Activated naive CD8-positive, alpha-beta T cell treated with anti-CD3 and anti-CD28 coated beads, Interleukin-2, amount 10 ng/mL, durations not matched to agents 7 days and 5 days (primary cell): ENCODE measurements around the gene SKIC2. TPM values are rescaled to one million over a fixed set of nuclear protein-coding genes. Genes with fewer than 3 reads are reported as not detected.
"Not testable (repeated sequence)": the region's sequence is repeated elsewhere in the genome, so short reads cannot be mapped to it uniquely, and the experiment has no call there.

Source experiments
- ATAC-seq: fragments of 150-1000 bp; cut with Tn5 transposase; one replicate; pipeline ENCODE4 v1.10.0; 2021; ENCODE audit warnings: low read depth, moderate library complexity
- POLR2A ChIA-PET: fragments of 350-600 bp; sonication (Branson Sonifier 250); formaldehyde crosslinking; loops from one replicate; lab custom pipeline; 2021; ENCODE audit warnings: antibody characterized with exemption; lab: Charles Lee
- DNase-seq: peaks from one replicate; pipeline ENCODE4 v3.0.0; 2021
- H3K27ac Mint-ChIP-seq: one replicate; pipeline ENCODE4 v1.8.0; 2022; ENCODE audit warnings: mild to moderate bottlenecking, mixed read lengths
- H3K27me3 Mint-ChIP-seq: one replicate; pipeline ENCODE4 v1.8.0; 2022; ENCODE audit warnings: mild to moderate bottlenecking, moderate library complexity, mixed read lengths
- H3K36me3 Mint-ChIP-seq: one replicate; pipeline ENCODE4 v1.8.0; 2021; ENCODE audit warnings: mild to moderate bottlenecking, mixed read lengths
- H3K4me1 Mint-ChIP-seq: one replicate; pipeline ENCODE4 v1.8.0; 2021; ENCODE audit warnings: mixed read lengths
- H3K4me3 Mint-ChIP-seq: one replicate; pipeline ENCODE4 v1.8.0; 2022; ENCODE audit warnings: mild to moderate bottlenecking, moderate library complexity, mixed read lengths
- H3K9me3 Mint-ChIP-seq: one replicate; pipeline ENCODE4 v1.8.0; 2021; ENCODE audit warnings: mixed read lengths
- total RNA-seq, 2 experiments: library from RNA; stranded (reverse); gene quantifications; one replicate each; pipeline ENCODE4 v1.2.3, GENCODE V29; 2021

SKIC2 gene
- 100 to 1,000 TPM; 102 to 112 TPM for total RNA-seq

DNA sequence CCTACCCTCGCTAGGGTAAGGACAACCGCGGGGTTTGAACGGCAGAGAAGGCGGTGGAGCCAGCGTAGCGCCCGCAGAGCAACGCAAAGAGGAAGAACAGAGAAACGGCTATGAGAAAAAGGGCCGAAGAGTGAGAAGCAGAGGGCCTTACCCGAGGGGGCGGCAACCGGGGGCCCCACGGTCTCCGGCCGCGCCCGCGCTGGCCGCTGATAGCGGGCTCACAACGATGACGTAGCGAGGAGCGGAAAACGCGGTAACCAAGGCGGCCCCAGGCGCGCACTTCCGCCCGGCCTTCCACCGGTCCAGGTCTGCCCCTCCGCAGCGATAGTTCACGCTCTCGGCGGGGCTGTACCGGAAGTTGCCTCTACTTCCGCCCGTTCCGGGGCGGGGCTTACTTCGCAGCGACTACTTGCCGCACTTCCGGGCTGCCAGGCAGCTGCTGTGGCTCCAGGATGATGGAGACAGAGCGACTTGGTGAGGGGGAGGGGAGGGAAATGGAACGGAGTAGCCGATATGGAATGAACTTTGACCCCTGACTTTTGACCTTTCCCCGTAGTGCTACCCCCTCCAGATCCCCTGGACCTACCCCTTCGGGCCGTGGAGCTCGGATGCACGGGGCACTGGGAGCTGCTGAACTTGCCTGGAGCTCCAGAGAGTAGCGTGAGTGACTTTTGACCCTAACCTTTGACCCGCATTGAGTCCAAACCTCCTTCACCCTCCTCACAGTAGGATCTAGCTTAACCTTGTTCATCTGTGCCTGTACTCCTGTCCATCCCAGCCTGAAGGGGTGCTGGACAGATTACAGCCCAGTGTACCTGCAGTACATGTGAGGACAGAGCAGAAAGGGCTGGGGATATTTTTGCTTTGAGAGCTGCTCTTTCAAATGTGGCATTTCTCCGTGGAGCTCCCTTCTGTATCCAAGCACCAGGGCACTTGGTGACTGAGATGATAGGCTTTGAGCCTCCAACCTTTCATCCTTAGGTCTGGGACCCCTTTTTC, at the start of gene SKIC2, which contains the start of gene NELFE:
TSS of gene SKIC2 (plus strand) at position 435 of the 999 bp plus-strand sequence. CDS start at position 453, 18 bp downstream.
TSS of gene NELFE (minus strand) at position 231 of the 999 bp plus-strand sequence. CDS start 525 bp downstream, outside the sequence.
- Mint-ChIP-seq H3K36me3 (peaks cover 28% of the 10 kb centered on the region), H3K27me3 (no peaks in the 10 kb centered on the region), H3K9me3 (no peaks in the 10 kb centered on the region), H3K4me3 (peak within 1 kb of the TSS; percentile 97), H3K27ac (peak within 1 kb of the TSS; percentile 98), H3K4me1 (peaks cover 24% of the 10 kb centered on the region)
- ATAC-seq (peak; percentile 97), DNase-seq (peak; percentile 99)
- POLR2A ChIA-PET, result interaction anchor here (0.6 to 4.5 kb wide), 11 partner anchors 11 to 1912 kb away, joined by 3 to 91 read pairs (median 5); partner anchors contain the start of genes BAG6, CLIC1, DXO and EHMT2

DNA sequence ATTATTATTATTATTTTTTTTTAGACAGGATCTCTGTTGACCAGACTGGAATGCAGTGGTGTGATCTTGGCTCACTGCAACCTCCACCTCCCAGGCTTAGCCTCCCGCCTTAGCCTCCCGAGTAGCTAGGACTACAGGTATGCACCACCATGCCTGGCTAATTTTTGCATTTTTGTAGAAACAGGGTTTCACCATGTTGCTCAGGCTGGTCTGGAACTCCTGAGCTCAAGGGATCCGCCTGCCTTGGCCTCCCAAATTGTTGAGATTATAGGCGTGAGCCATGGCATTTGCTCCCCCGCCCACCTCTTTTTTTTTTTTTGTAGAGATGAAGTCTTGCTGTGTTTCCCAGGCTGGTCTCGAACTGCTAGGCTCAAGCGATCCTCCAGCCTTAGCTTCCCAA, 49.7 kb upstream of the SKIC2 start:
- not testable (repeated sequence) for ATAC-seq, DNase-seq, H3K36me3 Mint-ChIP-seq, H3K27ac Mint-ChIP-seq, H3K4me1 Mint-ChIP-seq, H3K9me3 Mint-ChIP-seq, H3K4me3 Mint-ChIP-seq
- peaks cover 26% of the 10 kb centered on the region for H3K27me3 Mint-ChIP-seq
- POLR2A ChIA-PET, result interaction anchor here (1.0 kb wide), 1 partner anchor 12 kb away, joined by 4 read pairs; no protein-coding TSS in a partner anchor

DNA sequence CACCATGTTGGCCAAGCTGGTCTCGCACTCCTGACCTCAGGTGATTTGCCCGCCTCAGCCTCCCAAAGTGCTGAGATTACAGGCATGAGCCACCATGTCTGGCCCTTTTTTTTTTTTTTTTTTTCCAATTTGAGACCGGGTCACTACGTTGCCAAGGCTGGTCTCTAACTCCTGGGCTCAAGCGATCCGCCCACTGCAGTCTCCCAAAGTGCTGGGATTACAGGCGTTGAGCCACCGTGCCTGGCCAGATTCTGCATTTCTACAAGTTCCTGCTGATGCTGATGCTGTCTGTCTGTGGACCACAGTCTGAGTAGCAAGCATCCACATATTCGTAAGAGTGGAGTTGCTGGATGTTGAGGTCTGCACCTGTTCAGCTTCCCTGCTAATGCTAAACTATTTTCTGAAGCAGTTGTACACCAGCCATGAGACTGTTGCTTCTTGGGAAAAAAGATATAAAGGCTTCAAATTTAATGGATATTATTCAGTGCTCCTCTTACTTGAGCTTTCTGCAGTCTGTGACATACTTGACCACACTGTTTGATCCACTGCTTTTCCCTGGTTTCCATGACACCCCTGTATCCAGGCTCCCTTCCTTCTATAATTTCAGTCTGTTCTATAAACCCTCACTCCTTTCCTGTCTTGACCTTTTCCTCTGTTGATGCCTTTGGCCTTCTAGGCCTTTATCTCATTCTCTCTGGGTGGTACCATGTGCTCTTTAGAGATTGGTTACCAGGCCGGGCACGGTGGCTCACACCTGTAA, 47.0 kb upstream of the SKIC2 start:
- no peaks in the 10 kb centered on the region for H3K9me3 Mint-ChIP-seq
- no peak for DNase-seq
- no peak overlapping the region for H3K4me3 Mint-ChIP-seq
- peaks cover 17% of the 10 kb centered on the region for H3K27me3 Mint-ChIP-seq
- no peak for ATAC-seq
- H3K27ac Mint-ChIP-seq, result no peak overlapping the region
- peaks cover 2% of the 10 kb centered on the region for H3K4me1 Mint-ChIP-seq
- H3K36me3 Mint-ChIP-seq, result no peaks in the 10 kb centered on the region
- POLR2A ChIA-PET, result no interaction called here

DNA sequence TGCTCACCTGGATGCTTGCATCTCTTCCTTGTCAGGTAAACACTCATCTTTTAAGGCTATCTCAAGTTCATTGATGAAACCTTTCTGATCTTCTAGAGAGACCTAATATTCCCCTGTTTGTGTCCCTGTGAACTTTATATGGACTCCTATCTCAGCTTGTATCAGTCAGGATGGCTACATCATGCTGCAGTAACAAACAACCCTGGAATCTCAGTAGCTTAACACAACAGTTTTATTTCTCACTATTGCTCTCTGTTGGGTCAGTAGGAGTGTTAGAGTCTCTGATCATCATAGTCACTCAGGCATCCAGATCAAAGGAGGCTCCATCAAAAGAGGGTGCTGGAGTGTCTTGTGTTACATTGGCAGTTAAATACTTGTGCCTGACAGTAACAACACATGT, 43.6 kb upstream of the SKIC2 start:
- H3K9me3 Mint-ChIP-seq, result no peaks in the 10 kb centered on the region
- H3K4me3 Mint-ChIP-seq, result no peak overlapping the region
- no peaks in the 10 kb centered on the region for H3K4me1 Mint-ChIP-seq
- H3K27ac Mint-ChIP-seq, result no peak overlapping the region
- no peaks in the 10 kb centered on the region for H3K36me3 Mint-ChIP-seq
- ATAC-seq, result no peak
- H3K27me3 Mint-ChIP-seq, result peaks cover 5% of the 10 kb centered on the region
- POLR2A ChIA-PET, result no interaction called here
- no peak for DNase-seq

DNA sequence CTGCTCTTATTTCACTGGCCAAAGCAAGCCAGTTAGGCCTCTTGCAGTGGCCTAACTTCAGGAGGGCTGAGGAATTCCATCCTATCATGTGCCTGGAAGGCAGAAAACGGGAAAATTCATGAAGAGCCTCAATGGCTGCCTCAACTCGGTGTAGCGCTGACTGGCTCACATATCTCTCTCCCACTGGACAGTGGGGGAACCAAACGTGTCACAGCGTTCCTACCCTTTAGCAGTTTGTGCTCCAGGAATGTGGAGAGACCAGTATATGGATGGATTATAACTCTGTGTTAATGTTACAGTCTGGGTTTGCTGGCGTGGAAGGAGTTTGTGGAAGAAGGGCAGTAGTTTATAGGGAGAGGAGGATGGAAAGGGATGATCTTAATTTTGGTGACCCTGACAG, 43.2 kb upstream of the SKIC2 start:
- Mint-ChIP-seq H3K9me3 (no peaks in the 10 kb centered on the region), H3K36me3 (no peaks in the 10 kb centered on the region), H3K27ac (no peak overlapping the region), H3K27me3 (peaks cover 3% of the 10 kb centered on the region), H3K4me3 (no peak overlapping the region), H3K4me1 (no peaks in the 10 kb centered on the region)
- POLR2A ChIA-PET, result no interaction called here
- ATAC-seq (no peak), DNase-seq (no peak)

DNA sequence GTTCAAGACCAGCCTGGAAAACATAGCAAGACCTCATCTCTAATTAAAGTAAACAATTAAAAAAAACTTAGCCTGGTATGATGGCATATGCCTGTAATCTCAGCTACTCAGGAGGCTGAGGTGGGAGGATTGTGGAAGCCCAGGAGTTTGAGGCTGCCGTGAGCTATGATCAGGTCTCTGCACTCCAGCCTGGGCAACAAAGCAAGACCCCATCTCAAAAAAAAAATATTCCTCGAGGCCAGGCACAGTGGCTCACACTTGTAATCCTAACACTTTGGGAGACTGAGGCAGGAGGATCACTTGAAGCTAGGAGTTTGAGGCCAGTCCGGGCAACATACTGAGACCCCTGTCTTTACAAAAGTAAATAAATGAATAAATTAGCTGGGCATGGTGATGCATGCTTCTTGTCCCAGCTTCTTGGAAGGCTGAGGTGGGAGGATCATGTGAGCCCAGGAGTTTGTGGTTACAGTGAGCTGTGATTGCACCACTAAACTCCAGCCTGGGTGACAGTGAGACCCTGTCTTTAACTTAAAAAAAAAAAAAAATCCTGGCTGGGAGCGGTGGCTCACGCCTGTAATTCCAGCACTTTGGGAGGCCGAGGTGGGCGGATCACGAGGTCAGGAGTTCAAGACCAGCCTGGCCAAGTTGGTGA, 40.8 kb upstream of the SKIC2 start:
- H3K27ac Mint-ChIP-seq, result no peak overlapping the region
- POLR2A ChIA-PET, result no interaction called here
- H3K27me3 Mint-ChIP-seq, result no peaks in the 10 kb centered on the region
- no peaks in the 10 kb centered on the region for H3K36me3 Mint-ChIP-seq
- H3K9me3 Mint-ChIP-seq, result no peaks in the 10 kb centered on the region
- no peak overlapping the region for H3K4me3 Mint-ChIP-seq
- DNase-seq, result no peak
- no peaks in the 10 kb centered on the region for H3K4me1 Mint-ChIP-seq
- ATAC-seq, result no peak

DNA sequence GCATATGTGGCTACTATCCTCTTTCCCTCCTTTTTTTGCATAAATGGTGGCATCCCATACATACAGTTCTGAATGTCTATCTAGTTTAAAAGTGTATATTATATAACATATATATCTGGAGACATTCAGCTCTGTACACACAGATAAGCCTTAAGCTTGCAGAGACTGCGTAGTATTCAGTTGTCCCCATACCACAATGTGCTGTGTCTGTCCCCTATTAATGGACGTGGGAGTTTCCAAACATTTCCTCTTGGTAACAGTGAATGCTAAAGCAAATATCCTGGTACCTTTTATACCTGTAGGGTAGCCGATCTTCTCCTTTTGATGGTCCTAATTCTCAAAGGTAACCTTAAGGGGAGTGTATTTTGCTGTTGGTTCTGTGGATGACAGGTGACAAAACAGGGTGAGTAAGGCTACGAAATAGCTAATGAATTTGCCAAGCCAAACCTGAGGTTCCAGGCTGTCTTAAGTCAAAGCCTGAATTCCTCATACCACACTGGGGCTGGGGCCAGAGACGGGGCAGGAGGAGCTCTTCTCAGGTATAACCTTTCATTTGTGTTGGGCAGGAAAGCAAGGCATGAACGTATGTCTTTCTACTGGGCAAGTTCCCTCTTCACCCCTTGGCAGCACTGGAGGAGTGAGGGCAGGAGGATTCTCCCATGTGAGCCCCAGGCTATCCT, 39.2 kb upstream of the SKIC2 start:
- ATAC-seq (no peak), DNase-seq (no peak)
- no peak overlapping the region for H3K27ac Mint-ChIP-seq
- POLR2A ChIA-PET, result interaction anchor here (0.7 kb wide), 1 partner anchor 22 kb away, joined by 3 read pairs; the partner anchor contains the start of gene EHMT2
- H3K9me3 Mint-ChIP-seq, result no peaks in the 10 kb centered on the region
- H3K27me3 Mint-ChIP-seq, result peaks cover 2% of the 10 kb centered on the region
- H3K4me1 Mint-ChIP-seq, result no peaks in the 10 kb centered on the region
- no peak overlapping the region for H3K4me3 Mint-ChIP-seq
- H3K36me3 Mint-ChIP-seq, result no peaks in the 10 kb centered on the region

DNA sequence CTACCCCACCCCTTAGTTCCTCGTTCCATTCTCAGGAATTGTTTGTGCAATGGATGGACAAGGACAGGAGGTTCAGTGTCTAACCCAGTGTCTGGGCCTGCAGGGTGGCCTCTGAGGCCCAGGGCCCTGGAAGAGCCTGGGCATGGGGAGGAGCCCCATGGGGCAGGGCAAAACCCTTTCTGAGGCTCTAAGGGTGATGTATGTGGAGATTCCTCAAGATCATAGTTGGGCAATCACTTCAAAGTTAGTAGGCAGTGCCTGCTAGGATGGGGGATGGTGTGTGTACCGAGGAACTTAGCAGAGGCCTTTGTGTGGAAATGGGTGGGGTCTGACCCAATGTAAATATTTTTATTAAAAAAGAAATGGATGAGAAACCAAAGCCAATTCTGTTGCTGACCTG, 38.2 kb upstream of the SKIC2 start:
- ATAC-seq (no peak), DNase-seq (no peak)
- Mint-ChIP-seq H3K27ac (no peak overlapping the region), H3K27me3 (peaks cover 2% of the 10 kb centered on the region), H3K4me3 (no peak overlapping the region), H3K36me3 (no peaks in the 10 kb centered on the region), H3K9me3 (no peaks in the 10 kb centered on the region), H3K4me1 (no peaks in the 10 kb centered on the region)
- POLR2A ChIA-PET, result interaction anchor here (0.9 kb wide), 1 partner anchor 12 kb away, joined by 4 read pairs; no protein-coding TSS in a partner anchor

DNA sequence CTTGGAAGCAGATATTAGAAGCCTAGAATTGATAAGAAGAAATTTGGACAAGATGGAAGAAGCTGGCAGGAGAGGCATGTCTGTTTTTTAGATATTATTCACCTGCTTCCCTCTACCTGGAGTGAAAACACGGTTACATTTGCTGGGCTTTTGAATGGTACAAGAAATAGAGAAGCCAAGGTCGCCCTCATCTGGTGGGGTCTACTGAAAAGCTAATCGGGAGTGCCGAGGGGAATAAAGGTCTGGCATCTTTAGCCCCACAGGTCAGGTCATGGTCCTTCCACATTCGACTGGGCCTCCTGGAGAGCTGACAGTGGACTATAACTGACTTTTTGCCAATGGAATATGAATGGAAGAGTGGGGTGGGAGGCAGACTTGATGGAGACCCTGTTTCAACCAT, 36.0 kb upstream of the SKIC2 start:
- Mint-ChIP-seq H3K9me3 (no peaks in the 10 kb centered on the region), H3K27me3 (peaks cover 8% of the 10 kb centered on the region), H3K36me3 (no peaks in the 10 kb centered on the region), H3K27ac (no peak overlapping the region), H3K4me1 (no peaks in the 10 kb centered on the region), H3K4me3 (no peak overlapping the region)
- POLR2A ChIA-PET, result no interaction called here
- ATAC-seq (peak; percentile 34), DNase-seq (no peak)

DNA sequence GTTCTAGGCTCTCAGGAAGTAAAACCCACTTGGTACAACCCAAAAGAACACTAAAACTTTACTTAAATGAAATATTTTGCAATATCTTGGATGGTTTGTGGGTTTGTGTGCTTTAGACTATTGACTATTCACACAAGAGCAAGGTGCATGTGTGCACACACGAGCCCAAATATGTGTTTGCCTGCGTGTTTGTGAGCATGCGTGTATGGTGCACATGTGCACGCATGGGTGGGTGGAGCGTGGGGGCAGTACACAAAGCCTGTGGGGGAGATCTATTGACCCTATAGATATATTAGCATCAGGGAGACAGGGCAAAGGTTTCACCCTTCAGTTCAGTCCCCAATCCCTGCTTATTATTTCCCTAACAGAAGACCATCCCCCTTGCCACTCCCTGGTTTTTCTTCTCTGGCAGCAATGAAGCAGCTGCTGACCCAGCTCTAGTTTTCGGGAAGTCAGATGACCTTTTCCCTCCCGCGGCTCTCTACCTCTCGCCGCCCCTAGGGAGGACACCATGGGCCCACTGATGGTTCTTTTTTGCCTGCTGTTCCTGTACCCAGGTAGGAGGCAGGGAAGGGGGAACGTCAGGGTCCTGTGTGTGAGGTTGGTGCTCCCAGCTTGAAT, 31.6 kb upstream of the SKIC2 start, which contains the start of gene C2:
TSS of gene C2 (plus strand) at position 476 of the 621 bp plus-strand sequence. CDS start at position 512, 36 bp downstream.
- DNase-seq, result no peak
- Mint-ChIP-seq H3K27ac (no peak within 1 kb of the TSS), H3K36me3 (no peaks in the 10 kb centered on the region), H3K27me3 (peaks cover 9% of the 10 kb centered on the region), H3K4me1 (peaks cover 1% of the 10 kb centered on the region), H3K9me3 (no peaks in the 10 kb centered on the region), H3K4me3 (no peak within 1 kb of the TSS)
- POLR2A ChIA-PET, result no interaction called here
- ATAC-seq, result no peak

DNA sequence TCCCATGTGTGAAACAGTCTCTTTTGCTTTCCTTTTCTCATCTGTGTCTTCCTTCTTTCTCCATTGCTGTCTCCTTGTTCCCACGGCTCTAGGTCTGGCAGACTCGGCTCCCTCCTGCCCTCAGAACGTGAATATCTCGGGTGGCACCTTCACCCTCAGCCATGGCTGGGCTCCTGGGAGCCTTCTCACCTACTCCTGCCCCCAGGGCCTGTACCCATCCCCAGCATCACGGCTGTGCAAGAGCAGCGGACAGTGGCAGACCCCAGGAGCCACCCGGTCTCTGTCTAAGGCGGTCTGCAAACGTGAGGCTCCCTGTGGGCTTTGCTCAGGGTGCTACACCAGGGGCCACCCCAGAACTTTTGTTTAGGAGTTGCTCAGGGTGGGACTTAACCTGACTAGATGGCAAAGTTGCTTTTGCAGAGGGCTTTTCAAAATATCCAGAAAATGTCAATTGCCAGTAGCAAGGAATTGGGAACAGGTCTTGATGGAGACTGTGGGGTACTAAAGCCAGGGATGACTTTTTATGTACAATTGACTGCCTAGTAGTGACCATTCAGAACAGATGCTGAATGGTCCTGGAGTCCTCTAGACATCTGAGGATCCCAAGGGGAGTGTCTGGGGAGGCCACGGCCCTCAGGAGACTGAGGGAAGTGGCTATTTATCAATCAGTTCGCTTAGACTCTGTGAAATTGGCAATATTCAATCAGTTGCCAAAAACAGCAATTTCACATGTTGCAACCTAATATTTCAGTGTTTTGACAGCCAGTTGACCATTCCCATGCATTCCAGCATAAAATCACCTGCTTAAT, 30.9 kb upstream of the SKIC2 start:
- Mint-ChIP-seq H3K4me3 (no peak overlapping the region), H3K27ac (no peak overlapping the region), H3K4me1 (peaks cover 1% of the 10 kb centered on the region), H3K9me3 (no peaks in the 10 kb centered on the region), H3K36me3 (no peaks in the 10 kb centered on the region), H3K27me3 (peaks cover 9% of the 10 kb centered on the region)
- POLR2A ChIA-PET, result no interaction called here
- ATAC-seq (no peak), DNase-seq (no peak)

DNA sequence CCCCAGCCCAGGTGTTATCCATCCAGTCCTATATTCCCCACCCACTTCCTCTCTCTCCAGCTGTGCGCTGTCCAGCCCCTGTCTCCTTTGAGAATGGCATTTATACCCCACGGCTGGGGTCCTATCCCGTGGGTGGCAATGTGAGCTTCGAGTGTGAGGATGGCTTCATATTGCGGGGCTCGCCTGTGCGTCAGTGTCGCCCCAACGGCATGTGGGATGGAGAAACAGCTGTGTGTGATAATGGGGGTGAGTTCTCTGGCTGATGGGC, 30.4 kb upstream of the SKIC2 start:
- Mint-ChIP-seq H3K4me1 (peaks cover 1% of the 10 kb centered on the region), H3K27me3 (peaks cover 12% of the 10 kb centered on the region), H3K4me3 (no peak overlapping the region), H3K9me3 (no peaks in the 10 kb centered on the region), H3K36me3 (no peaks in the 10 kb centered on the region), H3K27ac (no peak overlapping the region)
- ATAC-seq (no peak), DNase-seq (no peak)
- POLR2A ChIA-PET, result no interaction called here
